Measurements from ENCODE around the gene FBXO31.

The FBXO31 gene

GRCh38 chr16:87383505-87384161 lies at the start of gene FBXO31:
Gene FBXO31, minus strand, starts transcription at chr16:87383776. Its CDS starts 32 bp downstream, at chr16:87383744.
- peak; percentile 87 for DNase-seq (ENCODE audit: low read depth)

GRCh38 chr16:87432330-87432915 lies 48.8 kb upstream of the FBXO31 start:
- TF ChIP-seq, protein P1, sequence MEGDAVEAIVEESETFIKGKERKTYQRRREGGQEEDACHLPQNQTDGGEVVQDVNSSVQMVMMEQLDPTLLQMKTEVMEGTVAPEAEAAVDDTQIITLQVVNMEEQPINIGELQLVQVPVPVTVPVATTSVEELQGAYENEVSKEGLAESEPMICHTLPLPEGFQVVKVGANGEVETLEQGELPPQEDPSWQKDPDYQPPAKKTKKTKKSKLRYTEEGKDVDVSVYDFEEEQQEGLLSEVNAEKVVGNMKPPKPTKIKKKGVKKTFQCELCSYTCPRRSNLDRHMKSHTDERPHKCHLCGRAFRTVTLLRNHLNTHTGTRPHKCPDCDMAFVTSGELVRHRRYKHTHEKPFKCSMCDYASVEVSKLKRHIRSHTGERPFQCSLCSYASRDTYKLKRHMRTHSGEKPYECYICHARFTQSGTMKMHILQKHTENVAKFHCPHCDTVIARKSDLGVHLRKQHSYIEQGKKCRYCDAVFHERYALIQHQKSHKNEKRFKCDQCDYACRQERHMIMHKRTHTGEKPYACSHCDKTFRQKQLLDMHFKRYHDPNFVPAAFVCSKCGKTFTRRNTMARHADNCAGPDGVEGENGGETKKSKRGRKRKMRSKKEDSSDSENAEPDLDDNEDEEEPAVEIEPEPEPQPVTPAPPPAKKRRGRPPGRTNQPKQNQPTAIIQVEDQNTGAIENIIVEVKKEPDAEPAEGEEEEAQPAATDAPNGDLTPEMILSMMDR (IDR thresholded peaks at IDR 0.05; ENCODE audit: low read length, missing control alignments), result no peak
- H3K4me3 ChIP-seq (replicated peaks; ENCODE audit: low read depth, low read length), result no peak overlapping the region
- no peak for DNase-seq (ENCODE audit: low read depth)

More at GRCh38 chr16:87383505-87384161, at the start of gene FBXO31:
- TF ChIP-seq, protein P1 (IDR thresholded peaks at IDR 0.05; ENCODE audit: low read length, missing control alignments), result no peak
- H3K4me3 ChIP-seq (replicated peaks; ENCODE audit: low read depth, low read length), result peak within 1 kb of the TSS; percentile 73

GRCh38 chr16:87431926-87432325 lies 48.4 kb upstream of the FBXO31 start:
- DNase-seq (ENCODE audit: low read depth), result peak; percentile 66
- H3K4me3 ChIP-seq (replicated peaks; ENCODE audit: low read depth, low read length), result no peak overlapping the region

GRCh38 chr16:87426423-87427215 lies 43.0 kb upstream of the FBXO31 start:
- TF ChIP-seq, protein P1 (IDR thresholded peaks at IDR 0.05; ENCODE audit: low read length, missing control alignments), result no peak
- H3K4me3 ChIP-seq (replicated peaks; ENCODE audit: low read depth, low read length), result no peak overlapping the region

More at GRCh38 chr16:87431926-87432325, 48.4 kb upstream of the FBXO31 start:
- TF ChIP-seq, protein P1 (IDR thresholded peaks at IDR 0.05; ENCODE audit: low read length, missing control alignments), result no peak

DNA sequence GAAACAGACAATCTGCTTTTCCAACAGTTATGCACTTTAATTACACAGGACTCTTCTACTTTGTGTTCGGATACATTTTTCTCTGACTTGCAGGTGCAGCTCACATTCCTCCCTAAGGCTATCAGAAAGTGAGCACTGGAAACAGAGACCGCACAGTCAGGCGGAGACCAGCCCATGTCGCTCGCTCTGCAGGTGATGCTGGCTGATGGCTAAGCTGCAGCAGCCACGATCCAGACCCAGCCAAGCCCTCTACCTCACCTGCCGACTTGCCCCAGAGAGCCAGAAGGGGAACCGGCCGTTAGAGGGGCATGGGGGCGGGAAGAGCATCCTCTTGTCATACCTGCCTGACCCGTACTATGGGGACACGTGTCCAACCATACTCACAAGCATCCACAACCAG lies 42.4 kb upstream of the FBXO31 start:
- TF ChIP-seq, protein P1 (IDR thresholded peaks at IDR 0.05; ENCODE audit: low read length, missing control alignments), result no peak
- no peak for DNase-seq (ENCODE audit: low read depth)
- H3K4me3 ChIP-seq (replicated peaks; ENCODE audit: low read depth, low read length), result no peak overlapping the region

More at GRCh38 chr16:87426423-87427215, 43.0 kb upstream of the FBXO31 start:
- no peak for DNase-seq (ENCODE audit: low read depth)

DNA sequence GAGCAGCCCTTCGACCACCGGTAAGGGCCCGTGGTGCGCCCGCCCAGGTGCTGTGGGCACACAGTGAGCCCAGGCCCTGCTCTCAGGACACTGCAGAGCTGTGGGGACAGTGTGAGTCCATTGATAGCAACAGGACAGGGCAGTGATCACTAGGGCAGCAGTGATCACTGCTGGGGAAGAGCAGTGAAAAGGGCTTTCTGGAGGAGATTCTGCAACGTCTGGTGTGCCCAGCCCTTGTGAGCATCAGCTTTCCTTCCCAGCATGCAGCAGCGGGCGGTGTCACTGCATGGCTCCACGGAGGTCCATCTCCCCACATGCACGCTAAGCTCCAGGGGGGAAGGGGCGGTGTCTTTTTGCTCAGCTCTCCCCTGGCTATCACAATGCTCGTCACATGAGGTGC lies 40.7 kb upstream of the FBXO31 start:
- no peak overlapping the region for H3K4me3 ChIP-seq (replicated peaks; ENCODE audit: low read depth, low read length)
- TF ChIP-seq, protein P1 (IDR thresholded peaks at IDR 0.05; ENCODE audit: low read length, missing control alignments), result no peak
- DNase-seq (ENCODE audit: low read depth), result no peak
